DOHH2 (cell line): ENCODE results near the gene ABCA3.

ENCODE experiments used
- H3F3A ChIP-seq: fragments of 200-600 bp; sonication (generic), shearing (Covaris generic); 2 replicates; pipeline ENCODE4 v1.6.0; 2016; ENCODE audit warnings: antibody characterized with exemption, mild to moderate bottlenecking; ENCODE audit not compliant: control insufficient read depth, insufficient read depth
- H3K27ac ChIP-seq: fragments of 200-600 bp; sonication (generic); 2 replicates; pipeline ENCODE4 v1.5.1; 2014; ENCODE audit warnings: low read depth, mild to moderate bottlenecking, low read length, moderate library complexity
- H3K27me3 ChIP-seq: fragments of 200-600 bp; sonication (generic); 2 replicates; pipeline ENCODE4 v1.6.1; 2014; ENCODE audit warnings: mild to moderate bottlenecking, low read length, mixed read lengths; ENCODE audit not compliant: control insufficient read depth
- H3K36me3 ChIP-seq: fragments of 200-600 bp; sonication (generic); 2 replicates; pipeline ENCODE4 v1.6.1; 2014; ENCODE audit warnings: mild to moderate bottlenecking, low read length, moderate library complexity, mixed read lengths; ENCODE audit not compliant: control insufficient read depth
- H3K4me1 ChIP-seq: fragments of 200-600 bp; sonication (generic); 2 replicates; pipeline ENCODE4 v1.6.1; 2014; ENCODE audit warnings: mild to moderate bottlenecking, low read length, mixed read lengths; ENCODE audit not compliant: control insufficient read depth
- H3K4me2 ChIP-seq: fragments of 200-600 bp; sonication (generic); 2 replicates; pipeline ENCODE4 v1.6.0; 2014; ENCODE audit warnings: mild to moderate bottlenecking, low read length, moderate library complexity
- H3K4me3 ChIP-seq: fragments of 200-600 bp; sonication (generic); 2 replicates; pipeline ENCODE4 v1.5.1; 2014; ENCODE audit warnings: mild to moderate bottlenecking, low read length, mixed read lengths
- H3K79me2 ChIP-seq: fragments of 200-600 bp; sonication (generic); 2 replicates; pipeline ENCODE4 v1.6.1; 2014; ENCODE audit warnings: mild to moderate bottlenecking, low read length, mixed read lengths; ENCODE audit not compliant: control insufficient read depth
- H3K9me2 ChIP-seq: fragments of 200-600 bp; sonication (generic); replicated peaks from 2 replicates; pipeline ENCODE4 v1.6.1; 2014; ENCODE audit warnings: mild to moderate bottlenecking, low read length, mixed read lengths; ENCODE audit not compliant: control insufficient read depth
- H3K9me3 ChIP-seq: fragments of 200-600 bp; sonication (generic); 2 replicates; pipeline ENCODE4 v1.6.1; 2014; ENCODE audit warnings: antibody characterized with exemption, low read length, mixed read lengths; ENCODE audit not compliant: control insufficient read depth, insufficient read depth
- H4K20me1 ChIP-seq: fragments of 200-600 bp; sonication (generic); 2 replicates; pipeline ENCODE4 v1.6.0; 2014; ENCODE audit warnings: low read depth, mild to moderate bottlenecking, antibody characterized with exemption, low read length, moderate library complexity; ENCODE audit not compliant: control insufficient read depth, insufficient read depth
- CTCF ChIP-seq: fragments of 200-600 bp; sonication (generic); IDR thresholded peaks from one replicate; pipeline ENCODE4 v1.5.1; 2014; ENCODE audit warnings: antibody characterized with exemption, mild to moderate bottlenecking, low read depth, low read length; ENCODE audit not compliant: poor library complexity, severe bottlenecking
- EZH2phosphoT487 ChIP-seq: fragments of 200-600 bp; sonication (generic); IDR thresholded peaks from 2 replicates; pipeline ENCODE4 v1.6.1; 2017; ENCODE audit warnings: borderline replicate concordance, mild to moderate bottlenecking, antibody characterized with exemption, low read length, moderate library complexity, mixed read lengths

ABCA3 gene

GRCh38 chr16:2331199-2331930 lies 9.2 kb downstream of the ABCA3 start:
- Histone ChIP-seq H3K4me2 (no peak overlapping the region), H3K4me1 (no peaks in the 10 kb centered on the region), H3K4me3 (no peak overlapping the region), H3K79me2 (no peaks in the 10 kb centered on the region), H3K27me3 (peaks cover 6% of the 10 kb centered on the region; the same call in 1 of the 2 replicates), H3K9me3 (no peaks in the 10 kb centered on the region), H3F3A (no peaks in the 10 kb centered on the region), H3K27ac (no peak overlapping the region), H3K9me2 (no peaks in the 10 kb centered on the region), H3K36me3 (no peaks in the 10 kb centered on the region), H4K20me1 (no peaks in the 10 kb centered on the region)
- TF ChIP-seq CTCF, result no peak

- Histone ChIP-seq H3K27ac (no peak overlapping the region), H3K79me2 (no peaks in the 10 kb centered on the region), H4K20me1 (no peaks in the 10 kb centered on the region), H3K4me1 (no peaks in the 10 kb centered on the region), H3F3A (no peaks in the 10 kb centered on the region), H3K4me3 (no peak overlapping the region), H3K27me3 (peaks cover 6% of the 10 kb centered on the region; the same call in 1 of the 2 replicates), H3K9me3 (no peaks in the 10 kb centered on the region), H3K36me3 (no peaks in the 10 kb centered on the region), H3K9me2 (no peaks in the 10 kb centered on the region), H3K4me2 (no peak overlapping the region)
- TF ChIP-seq CTCF (no peak), EZH2phosphoT487 (no peak)
These were observed 11.0 kb downstream of the ABCA3 start for GRCh38 chr16:2329532-2329931.

GRCh38 chr16:2328428-2328827 lies 12.1 kb downstream of the ABCA3 start:
- H3K4me3 ChIP-seq, result no peak overlapping the region
- H3K27ac ChIP-seq, result no peak overlapping the region
- H3K4me2 ChIP-seq, result no peak overlapping the region
- peaks cover 6% of the 10 kb centered on the region; the same call in 1 of the 2 replicates for H3K27me3 ChIP-seq
- no peaks in the 10 kb centered on the region for H4K20me1 ChIP-seq
- no peaks in the 10 kb centered on the region for H3F3A ChIP-seq
- no peaks in the 10 kb centered on the region for H3K79me2 ChIP-seq
- no peaks in the 10 kb centered on the region for H3K4me1 ChIP-seq
- H3K9me2 ChIP-seq, result no peaks in the 10 kb centered on the region
- no peak for TF ChIP-seq CTCF
- no peak for TF ChIP-seq EZH2phosphoT487
- no peaks in the 10 kb centered on the region for H3K36me3 ChIP-seq
- no peaks in the 10 kb centered on the region for H3K9me3 ChIP-seq
